Type B pancreatic cell (in vitro differentiated cells): Measurements from ENCODE around the gene TMEM117. TPM values are rescaled to one million over a fixed set of nuclear protein-coding genes. Genes with fewer than 3 reads are reported as not detected.

Experiments used
- DNase-seq: peaks from one replicate; pipeline ENCODE4 v3.0.0; 2021; ENCODE audit warnings: mixed read lengths; ENCODE audit not compliant: unreplicated experiment; ENCODE audit errors: extremely low spot score
- H3K27ac Mint-ChIP-seq: 2 replicates; pipeline ENCODE4 v1.8.0; 2021; ENCODE audit warnings: mild to moderate bottlenecking, mixed read lengths
- H3K27me3 Mint-ChIP-seq: 2 replicates; pipeline ENCODE4 v1.8.0; 2021; ENCODE audit warnings: mixed read lengths
- H3K36me3 Mint-ChIP-seq: 2 replicates; pipeline ENCODE4 v1.8.0; 2021; ENCODE audit warnings: mixed read lengths
- H3K4me1 Mint-ChIP-seq: one replicate; pipeline ENCODE4 v1.8.0; 2021; ENCODE audit warnings: mixed read lengths; ENCODE audit not compliant: unreplicated experiment
- H3K4me3 Mint-ChIP-seq: 2 replicates; pipeline ENCODE4 v1.8.0; 2021; ENCODE audit warnings: mild to moderate bottlenecking, mixed read lengths
- H3K9me3 Mint-ChIP-seq: 2 replicates; pipeline ENCODE4 v1.8.0; 2021; ENCODE audit warnings: mixed read lengths
- total RNA-seq: library from RNA; stranded (reverse); gene quantifications from 2 replicates; pipeline ENCODE4 v1.2.1, GENCODE V29; 2021; ENCODE audit warnings: low replicate concordance
- TF ChIP-seq, protein P1 (sequence below): fragments of 200-600 bp; sonication (generic); conservative IDR thresholded peaks from 2 replicates; pipeline ENCODE4 v1.5.0; 2021; ENCODE audit warnings: antibody characterized with exemption, mild to moderate bottlenecking

Gene TMEM117
- total RNA-seq, 1 donor from 2014 or later: 14.3 TPM

- H3K27ac Mint-ChIP-seq: no peak overlapping the region
- DNase-seq: no peak
- TF ChIP-seq, protein P1, sequence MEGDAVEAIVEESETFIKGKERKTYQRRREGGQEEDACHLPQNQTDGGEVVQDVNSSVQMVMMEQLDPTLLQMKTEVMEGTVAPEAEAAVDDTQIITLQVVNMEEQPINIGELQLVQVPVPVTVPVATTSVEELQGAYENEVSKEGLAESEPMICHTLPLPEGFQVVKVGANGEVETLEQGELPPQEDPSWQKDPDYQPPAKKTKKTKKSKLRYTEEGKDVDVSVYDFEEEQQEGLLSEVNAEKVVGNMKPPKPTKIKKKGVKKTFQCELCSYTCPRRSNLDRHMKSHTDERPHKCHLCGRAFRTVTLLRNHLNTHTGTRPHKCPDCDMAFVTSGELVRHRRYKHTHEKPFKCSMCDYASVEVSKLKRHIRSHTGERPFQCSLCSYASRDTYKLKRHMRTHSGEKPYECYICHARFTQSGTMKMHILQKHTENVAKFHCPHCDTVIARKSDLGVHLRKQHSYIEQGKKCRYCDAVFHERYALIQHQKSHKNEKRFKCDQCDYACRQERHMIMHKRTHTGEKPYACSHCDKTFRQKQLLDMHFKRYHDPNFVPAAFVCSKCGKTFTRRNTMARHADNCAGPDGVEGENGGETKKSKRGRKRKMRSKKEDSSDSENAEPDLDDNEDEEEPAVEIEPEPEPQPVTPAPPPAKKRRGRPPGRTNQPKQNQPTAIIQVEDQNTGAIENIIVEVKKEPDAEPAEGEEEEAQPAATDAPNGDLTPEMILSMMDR: no peak
- no peaks in the 10 kb centered on the region for H3K9me3 Mint-ChIP-seq
- no peak overlapping the region for H3K4me3 Mint-ChIP-seq
- H3K36me3 Mint-ChIP-seq: peaks cover 5% of the 10 kb centered on the region
- H3K27me3 Mint-ChIP-seq: no peaks in the 10 kb centered on the region
- H3K4me1 Mint-ChIP-seq: no peaks in the 10 kb centered on the region
Measured at GRCh38 chr12:44389896-44390295, 554.0 kb downstream of the TMEM117 start.

- H3K36me3 Mint-ChIP-seq: no peaks in the 10 kb centered on the region
- no peak overlapping the region for H3K4me3 Mint-ChIP-seq
- H3K27ac Mint-ChIP-seq: no peak overlapping the region
- H3K9me3 Mint-ChIP-seq: peaks cover 10% of the 10 kb centered on the region
- TF ChIP-seq, protein P1: no peak
- DNase-seq: no peak
- H3K4me1 Mint-ChIP-seq: no peaks in the 10 kb centered on the region
- no peaks in the 10 kb centered on the region for H3K27me3 Mint-ChIP-seq
Measured at GRCh38 chr12:44397631-44398030, 561.8 kb downstream of the TMEM117 start.

GRCh38 chr12:44403185-44403584 lies 567.3 kb downstream of the TMEM117 start:
- Mint-ChIP-seq H3K4me3 (no peak overlapping the region), H3K27me3 (peaks cover 9% of the 10 kb centered on the region), H3K27ac (no peak overlapping the region), H3K4me1 (no peaks in the 10 kb centered on the region), H3K9me3 (peaks cover 10% of the 10 kb centered on the region), H3K36me3 (no peaks in the 10 kb centered on the region)
- DNase-seq: no peak
- TF ChIP-seq, protein P1: no peak

DNA sequence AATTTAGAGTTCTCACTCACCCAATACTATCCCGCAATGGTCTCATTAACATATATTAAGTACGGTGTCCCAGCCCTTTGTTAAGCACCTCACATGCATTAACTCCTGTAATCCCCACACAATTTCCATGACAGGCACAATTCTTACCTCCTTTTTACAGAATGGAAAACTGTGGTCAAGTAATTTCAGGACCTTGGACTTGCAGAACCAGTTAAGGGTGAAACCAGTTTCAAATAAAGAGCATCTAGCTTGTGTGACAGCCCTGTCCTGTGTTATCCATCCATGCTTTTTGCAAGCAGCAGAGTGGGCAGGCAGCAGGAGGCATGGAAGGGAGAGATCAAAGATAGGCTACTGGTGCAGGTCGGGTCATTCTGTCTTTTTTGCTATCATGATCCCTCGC lies 569.4 kb downstream of the TMEM117 start:
- TF ChIP-seq, protein P1: no peak
- Mint-ChIP-seq H3K27me3 (peaks cover 9% of the 10 kb centered on the region), H3K4me3 (no peak overlapping the region), H3K27ac (no peak overlapping the region), H3K9me3 (peaks cover 10% of the 10 kb centered on the region), H3K36me3 (no peaks in the 10 kb centered on the region), H3K4me1 (no peaks in the 10 kb centered on the region)
- DNase-seq: no peak

DNA sequence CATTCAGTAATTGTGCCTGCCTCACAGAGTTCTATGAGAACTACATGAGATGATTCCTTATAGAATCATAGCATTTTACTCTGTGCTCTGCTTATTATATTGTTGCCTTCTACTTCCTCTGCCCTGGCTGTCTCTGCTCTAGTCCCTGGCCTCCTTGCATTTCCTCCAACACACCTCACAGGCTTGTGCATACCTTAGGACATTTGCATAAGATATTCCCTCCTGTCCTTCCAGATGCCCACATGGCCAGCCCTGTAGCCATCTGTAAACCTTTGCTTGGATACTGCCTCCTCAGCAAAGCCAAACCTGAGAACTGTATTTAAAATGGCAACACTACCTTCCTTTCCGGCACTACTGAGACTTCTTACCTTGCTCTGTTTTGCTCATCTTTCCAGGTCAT lies 586.7 kb downstream of the TMEM117 start:
- H3K9me3 Mint-ChIP-seq: no peaks in the 10 kb centered on the region
- TF ChIP-seq, protein P1: no peak
- no peak for DNase-seq
- no peak overlapping the region for H3K4me3 Mint-ChIP-seq
- H3K36me3 Mint-ChIP-seq: no peaks in the 10 kb centered on the region
- no peaks in the 10 kb centered on the region for H3K27me3 Mint-ChIP-seq
- no peaks in the 10 kb centered on the region for H3K4me1 Mint-ChIP-seq
- H3K27ac Mint-ChIP-seq: no peak overlapping the region

DNA sequence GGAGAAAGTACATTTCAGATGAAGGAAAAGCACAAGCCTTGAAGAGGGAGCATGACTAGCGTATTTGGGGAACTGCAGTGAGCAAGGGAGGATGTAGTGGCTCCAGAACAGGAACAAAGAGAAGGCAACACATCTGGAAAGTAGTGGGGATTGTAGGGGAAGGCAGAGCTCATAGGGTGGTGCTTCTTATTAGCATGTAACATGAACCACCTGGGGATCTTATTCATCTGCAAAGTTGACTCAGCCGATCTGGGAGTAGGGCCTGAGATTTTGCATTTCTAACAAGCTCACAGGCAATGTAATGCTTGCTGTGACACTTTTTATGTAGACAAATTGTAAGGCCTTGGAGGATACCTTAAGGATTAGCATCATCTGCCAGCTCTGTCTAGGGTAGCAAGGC lies 592.9 kb downstream of the TMEM117 start:
- no peak for DNase-seq
- TF ChIP-seq, protein P1: no peak
- Mint-ChIP-seq H3K4me1 (no peaks in the 10 kb centered on the region), H3K27me3 (peaks cover 3% of the 10 kb centered on the region), H3K27ac (no peak overlapping the region), H3K9me3 (no peaks in the 10 kb centered on the region), H3K4me3 (no peak overlapping the region), H3K36me3 (no peaks in the 10 kb centered on the region)
